Adrenal gland (tissue), 12 donors: Measurements from ENCODE around the gene RCAN1. TPM values are rescaled to one million over a fixed set of nuclear protein-coding genes. Genes with fewer than 3 reads are reported as not detected.
A peak's percentile ranks its signal among the peaks of the same experiment; 100 is the strongest.

Experiments
- DNase-seq, 7 donors: peaks; one replicate each; pipeline ENCODE4 v3.0.0-alpha.2; 2019 to 2020
- H3K27ac ChIP-seq, 5 donors: fragments of 200-600 bp; sonication (generic) in 4 of 5; 1 replicate in 3 of 5; 2 replicates in 2 of 5; pipeline versions ENCODE4 v1.5.1 to v1.8.0; 2016 to 2020; ENCODE audit warnings: mild to moderate bottlenecking in 1 of 5
- H3K27me3 ChIP-seq: fragments of 200-600 bp; 2 replicates; pipeline ENCODE4 v1.8.0; 2021
- H3K36me3 ChIP-seq, 2 donors: fragments of 200-600 bp; replicated peaks in 1 of 2; 1 replicate in 1 of 2; 2 replicates in 1 of 2; pipeline versions ENCODE4 v1.5.1 to v1.8.0; 2018 to 2022
- H3K4me1 ChIP-seq, 2 donors: fragments of 200-600 bp; replicated peaks in 1 of 2; 1 replicate in 1 of 2; 2 replicates in 1 of 2; pipeline versions ENCODE4 v1.5.1 to v1.8.0; 2018 to 2021
- H3K4me3 ChIP-seq, 4 donors: fragments of 200-600 bp; sonication (generic) in 3 of 4; one replicate each; pipeline ENCODE4 v1.5.1; 2016 to 2018
- H3K9me3 ChIP-seq, 3 donors: fragments of 200-600 bp; sonication (generic) in 1 of 3; replicated peaks in 1 of 3; 1 replicate in 2 of 3; 2 replicates in 1 of 3; pipeline versions ENCODE4 v1.5.1 to v1.8.0; 2016 to 2021
- CTCF ChIP-seq, 6 experiments: fragments of 450-650 bp in 4 of 6; fragments of 200-600 bp in 2 of 6; sonication (generic) in 1 of 6; IDR thresholded peaks; 1 replicate in 5 of 6; 2 replicates in 1 of 6; pipeline versions ENCODE4 v1.5.1 to v1.8.0; 2016 to 2021; ENCODE audit warnings: antibody characterized with exemption in 6 of 6, mild to moderate bottlenecking in 2 of 6, moderate library complexity in 1 of 6
- POLR2A ChIP-seq, 2 donors: fragments of 450-650 bp; IDR thresholded peaks; one replicate each; pipeline ENCODE4 v1.6.1; 2017; ENCODE audit warnings: antibody characterized with exemption in 2 of 2, mild to moderate bottlenecking in 2 of 2, moderate library complexity in 1 of 2
- WGBS, 4 donors: extraction: QIAGEN DNeasy Blood & Tissue Kit in 2 of 4; methylation state at CpG; one replicate each; pipeline versions ENCODE4 v1.1.5 to v1.1.7; 2013 to 2017; 5-methylcytosine and 5-hydroxymethylcytosine counted together
- intact Hi-C, 2 donors: fragments of 100-400 bp; cut with DNase I; formaldehyde crosslinking; loops; one replicate each; pipeline versions ENCODE4 v1.14.1 to v1.15.0; 2022 to 2023
- polyA plus RNA-seq, 3 donors: library from polyadenylated mRNA; stranded (reverse); fragments of 200-250 nt in 2 of 3; fragments of 350-450 nt in 1 of 3; fragmentation: Illumina TruSeq in 1 of 3; extraction: RNeasy Lipid Tissue Mini Kit (QIAGEN cat#74804) in 1 of 3; gene quantifications; one replicate each; pipeline ENCODE4 v1.2.3, GENCODE V29; 2013 to 2014
- total RNA-seq, 9 donors: library from RNA; depleted of rRNA in 4 of 9; stranded (reverse); fragments of >200 nt in 4 of 9; fragments of 120-200 nt in 1 of 9; fragmentation: NEBNext Ultra II Directional in 1 of 9; extraction: Animal tissue kit (Norgen Biotek cat#: 25700) in 1 of 9; gene quantifications; one replicate each; pipeline versions ENCODE4 v1.1.0 to v1.2.4, GENCODE V29; 2013 to 2023
- donor health status: healthy with polysubstance abuse.
- donor health status: Bipolar disorder and iron deficiency.
- donor health status: DM: yes; HTN: yes; CAD: no.
- donor health status: DM: no; HTN: no; CAD: no.
- donor health status: DM: no; HTN: no; CAD: no.
- donor health status: DM: yes; HTN: yes; CAD: no.

The RCAN1 gene
- total and polyA plus RNA-seq, 12 donors, result 11.5 to 74.4 (median 23.4) TPM

- intact Hi-C loops, result no loop called here
- H3K4me3 ChIP-seq, result no peak overlapping the region
These were observed 32.6 kb upstream of the RCAN1 start for GRCh38 chr21:34647555-34647954.

DNA sequence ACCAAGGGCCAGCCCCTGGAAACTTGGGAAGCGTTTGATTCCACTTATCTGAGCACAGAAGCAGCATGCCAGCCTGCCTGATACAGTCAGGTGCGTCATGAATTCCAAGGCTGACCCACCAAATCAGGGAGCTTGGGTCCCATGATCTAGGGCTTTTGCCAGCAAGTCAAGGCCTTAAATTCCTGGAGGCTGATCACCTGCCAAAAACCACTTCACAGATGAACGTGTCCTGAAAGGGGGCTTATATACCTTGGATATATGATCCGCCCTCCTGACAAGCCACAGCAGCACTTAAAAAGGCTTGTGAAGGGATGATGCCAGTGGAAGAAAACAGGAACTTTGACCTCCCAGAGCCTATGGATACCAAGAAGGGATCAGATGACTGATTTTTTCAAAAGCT, 29.9 kb upstream of the RCAN1 start:
- Histone ChIP-seq H3K4me3 (no peak overlapping the region), H3K27me3 (no peaks in the 10 kb centered on the region), H3K9me3 (no peaks in the 10 kb centered on the region), H3K4me1 (no peaks in the 10 kb centered on the region), H3K36me3 (no peaks in the 10 kb centered on the region), H3K27ac (no peak overlapping the region)
- 40 to 89% (median 56%) methylated on average over 2 to 4 of the region's 4 CpGs for WGBS, 4 donors
- DNase-seq, result peak in 4 of 7 donors; percentile 18 to 45 (median 34)
- TF ChIP-seq CTCF (IDR thresholded peaks at IDR 0.05) (no peak), POLR2A (IDR thresholded peaks at IDR 0.05) (no peak)
- intact Hi-C loops, result no loop called here

More at GRCh38 chr21:34647555-34647954, 32.6 kb upstream of the RCAN1 start:
- H3K27ac ChIP-seq, result no peak overlapping the region
- no peaks in the 10 kb centered on the region for H3K36me3 ChIP-seq
- TF ChIP-seq CTCF (IDR thresholded peaks at IDR 0.05) (no peak), POLR2A (IDR thresholded peaks at IDR 0.05) (no peak)
- peaks cover 0 to 5% (median 0%) of the 10 kb centered on the region in 3 donors for H3K9me3 ChIP-seq
- H3K4me1 ChIP-seq, result no peaks in the 10 kb centered on the region
- no peaks in the 10 kb centered on the region for H3K27me3 ChIP-seq
- WGBS, 4 donors, result 45 to 52% (median 49%) methylated on average over 6 of the region's 6 CpGs
- no peak for DNase-seq

DNA sequence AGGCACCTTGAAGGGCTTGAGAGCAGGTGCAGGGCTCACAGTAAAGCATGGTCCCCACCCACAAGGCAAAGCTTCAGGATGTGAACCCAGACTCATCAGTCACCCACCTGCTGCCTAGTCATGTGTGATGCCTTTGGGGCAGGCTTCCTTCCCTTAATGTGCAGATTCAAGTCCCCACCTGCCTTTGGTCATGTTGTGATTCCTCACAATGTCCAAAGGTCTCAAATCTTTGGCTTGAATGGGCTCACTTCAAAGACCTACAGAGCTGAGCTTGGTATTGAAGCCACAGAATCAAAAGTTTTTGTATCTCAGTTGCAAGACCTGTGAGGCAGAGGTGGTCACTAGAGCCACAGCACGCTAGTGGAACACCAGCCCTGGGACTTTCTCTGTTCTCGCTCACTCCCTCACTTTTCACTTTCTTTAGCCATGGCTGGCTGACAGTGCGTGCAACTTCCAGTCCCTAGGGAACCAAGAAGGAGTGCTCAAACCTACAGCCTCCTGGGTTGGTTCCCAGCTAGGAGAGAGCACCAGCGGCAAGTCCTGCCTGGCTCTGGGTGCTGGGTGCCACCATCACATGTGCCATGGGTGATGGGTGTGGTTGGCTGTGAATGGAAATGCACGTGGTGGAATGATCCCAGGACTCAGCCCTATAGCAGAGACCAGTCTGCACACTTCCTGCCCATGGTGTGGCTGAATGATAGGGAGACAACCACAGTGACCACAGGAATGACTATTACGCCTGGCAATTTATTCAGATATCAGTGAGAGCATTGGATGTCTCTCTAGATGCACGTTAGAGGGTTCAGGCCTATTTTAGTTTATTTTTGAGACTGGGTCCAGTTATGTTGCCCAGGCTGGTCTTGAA, 27.5 kb upstream of the RCAN1 start:
- Histone ChIP-seq H3K4me3 (no peak overlapping the region), H3K27ac (no peak overlapping the region), H3K4me1 (no peaks in the 10 kb centered on the region), H3K36me3 (no peaks in the 10 kb centered on the region), H3K9me3 (no peaks in the 10 kb centered on the region), H3K27me3 (no peaks in the 10 kb centered on the region)
- WGBS, 4 donors, result 73 to 94% (median 78%) methylated on average over 5 to 7 of the region's 7 CpGs
- DNase-seq, result no peak
- TF ChIP-seq CTCF (IDR thresholded peaks at IDR 0.05) (no peak), POLR2A (IDR thresholded peaks at IDR 0.05) (no peak)
- intact Hi-C loops, result no loop called here

DNA sequence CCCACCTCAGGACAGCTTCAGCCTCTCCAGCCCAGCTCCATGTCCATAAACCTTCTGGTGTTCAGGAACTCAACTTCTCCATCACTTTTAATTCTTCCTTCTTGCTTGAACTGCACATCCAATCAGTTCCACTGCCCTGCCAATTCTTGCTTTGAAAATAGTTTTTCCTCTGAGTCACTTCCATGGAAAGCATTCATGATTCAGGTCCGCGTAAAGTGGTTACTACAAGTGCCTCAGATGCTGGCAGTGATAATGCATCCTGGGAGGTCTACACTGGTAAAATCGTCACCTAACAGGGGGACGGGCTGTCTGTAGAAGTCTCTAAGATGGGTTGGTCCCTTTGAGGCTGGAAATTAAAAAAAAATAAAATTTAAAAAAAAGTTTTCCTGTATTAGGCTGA, 25.9 kb upstream of the RCAN1 start:
- no peak for DNase-seq
- 68 to 85% (median 80%) methylated on average over 4 of the region's 4 CpGs for WGBS, 4 donors
- Histone ChIP-seq H3K27me3 (no peaks in the 10 kb centered on the region), H3K9me3 (no peaks in the 10 kb centered on the region), H3K4me3 (no peak overlapping the region), H3K36me3 (no peaks in the 10 kb centered on the region), H3K27ac (no peak overlapping the region), H3K4me1 (no peaks in the 10 kb centered on the region)
- TF ChIP-seq POLR2A (IDR thresholded peaks at IDR 0.05) (no peak), CTCF (IDR thresholded peaks at IDR 0.05) (no peak)
- intact Hi-C loops, result no loop called here
